OCI-LY7 (cell line): ENCODE measurements around the gene GBF1. TPM values are rescaled to one million over a fixed set of nuclear protein-coding genes. Genes with fewer than 3 reads are reported as not detected.

Experiments used
- BruUV-seq: library from RNA; stranded (reverse); fragments of 400-500 nt; replicated peaks from 2 replicates; lab custom pipeline; 2021; lab: Mats Ljungman, UMichigan
- CTCF ChIA-PET: fragments of 300-600 bp; sonication (Branson Sonifier 250); formaldehyde crosslinking; loops from one replicate; lab custom pipeline; 2022; ENCODE audit warnings: antibody characterized with exemption; ENCODE audit not compliant: unreplicated experiment; lab: Charles Lee
- POLR2A ChIA-PET: fragments of 300-600 bp; sonication (Branson Sonifier 250); formaldehyde crosslinking; loops from one replicate; lab custom pipeline; 2022; ENCODE audit warnings: antibody characterized with exemption; lab: Charles Lee
- DNase-seq: peaks from one replicate; pipeline ENCODE4 v3.0.0-alpha.2; 2015; ENCODE audit warnings: low spot score
- H2AFZ ChIP-seq: fragments of 200-600 bp; sonication (generic), shearing (Covaris generic); 2 replicates; pipeline ENCODE4 v1.6.1; 2014; ENCODE audit warnings: mild to moderate bottlenecking, antibody characterized with exemption, low read length, moderate library complexity
- H3K27ac ChIP-seq: fragments of 200-600 bp; sonication (generic); 2 replicates; pipeline ENCODE4 v1.5.1; 2014; ENCODE audit warnings: mixed run types, low read depth, mild to moderate bottlenecking, moderate library complexity, low read length, inconsistent platforms; ENCODE audit not compliant: poor library complexity, severe bottlenecking
- H3K36me3 ChIP-seq: fragments of 200-600 bp; sonication (generic); 2 replicates; pipeline ENCODE4 v1.6.1; 2014; ENCODE audit warnings: mild to moderate bottlenecking, antibody characterized with exemption, low read length, moderate library complexity, mixed read lengths; ENCODE audit not compliant: insufficient read depth
- H3K4me1 ChIP-seq: fragments of 200-600 bp; sonication (generic); 2 replicates; pipeline ENCODE4 v1.5.1; 2014; ENCODE audit warnings: mild to moderate bottlenecking, low read length; ENCODE audit not compliant: insufficient read depth, poor library complexity, severe bottlenecking
- H3K4me2 ChIP-seq: fragments of 200-600 bp; sonication (generic); 2 replicates; pipeline ENCODE4 v1.6.1; 2014; ENCODE audit warnings: mild to moderate bottlenecking, low read length
- H3K4me3 ChIP-seq: fragments of 200-600 bp; sonication (generic); 2 replicates; pipeline ENCODE4 v1.5.1; 2014; ENCODE audit warnings: mild to moderate bottlenecking, low read depth, low read length; ENCODE audit not compliant: poor library complexity, severe bottlenecking
- H3K79me2 ChIP-seq: fragments of 200-600 bp; sonication (generic); 2 replicates; pipeline ENCODE4 v1.6.1; 2016; ENCODE audit warnings: low read depth, mild to moderate bottlenecking, low read length, moderate library complexity, mixed read lengths; ENCODE audit not compliant: insufficient read depth
- H3K9me2 ChIP-seq: fragments of 200-600 bp; sonication (generic); 2 replicates; pipeline ENCODE4 v1.6.1; 2016; ENCODE audit warnings: mild to moderate bottlenecking, low read length, mixed read lengths; ENCODE audit not compliant: insufficient read depth
- H3K9me3 ChIP-seq: fragments of 200-600 bp; sonication (generic); 2 replicates; pipeline ENCODE4 v1.6.1; 2014; ENCODE audit warnings: mild to moderate bottlenecking, mixed run types, low read length, mixed read lengths
- H4K20me1 ChIP-seq: fragments of 200-600 bp; sonication (generic); 2 replicates; pipeline ENCODE4 v1.6.1; 2014; ENCODE audit warnings: mild to moderate bottlenecking, antibody characterized with exemption, low read length, moderate library complexity, mixed read lengths; ENCODE audit not compliant: insufficient read depth
- EZH2phosphoT487 ChIP-seq: fragments of 200-600 bp; sonication (generic); IDR thresholded peaks from 2 replicates; pipeline ENCODE4 v1.6.1; 2018; ENCODE audit warnings: low read depth, borderline replicate concordance, mild to moderate bottlenecking, mixed run types, antibody characterized with exemption, low read length, moderate library complexity, mixed read lengths
- intact Hi-C: fragments of 100-400 bp; cut with micrococcal nuclease; formaldehyde crosslinking; loops from one replicate; pipeline ENCODE4 v1.10.0; 2022; ENCODE audit not compliant: unreplicated experiment
- total RNA-seq, 2 experiments: library from RNA; depleted of rRNA in 1 of 2; stranded (reverse); fragments of >200 nt in 1 of 2; shearing (Covaris generic) in 1 of 2; gene quantifications; 2 replicates each; pipeline ENCODE4 v1.2.3, GENCODE V29; 2014 to 2022
- TF ChIP-seq, protein P1 (sequence below): fragments of 200-600 bp; sonication (generic); conservative IDR thresholded peaks from 2 replicates; pipeline ENCODE4 v1.5.1; 2014; ENCODE audit warnings: mild to moderate bottlenecking, antibody characterized with exemption, low read length, moderate library complexity, mixed read lengths

GBF1 gene
- total RNA-seq, 2 experiments from 2014 or later, result 17.8 to 33.4 TPM

DNA sequence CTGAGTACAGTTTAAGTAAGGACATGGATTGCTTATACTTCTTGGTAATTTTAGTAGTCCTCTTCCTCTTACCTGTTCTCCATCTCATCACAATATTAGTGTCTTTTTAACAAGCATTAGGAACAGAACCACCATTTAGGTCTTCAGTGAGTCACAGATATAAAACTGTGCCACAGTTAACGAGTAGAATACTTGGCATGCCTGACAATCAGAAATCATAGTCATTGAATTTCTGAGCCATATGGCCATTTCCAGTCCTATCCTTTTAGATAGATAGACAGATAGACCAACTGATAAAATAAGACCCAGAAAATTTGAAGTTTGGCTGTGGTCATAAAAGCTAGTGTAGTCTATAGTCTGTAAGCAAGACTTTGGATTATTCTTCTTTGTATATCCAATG is 71.1 kb downstream of the GBF1 start:
- ChIA-PET POLR2A (interaction anchor here (0.6 to 1.0 kb wide), 3 partner anchors 34 to 233 kb away, joined by 3 to 4 read pairs (median 3); no protein-coding TSS in a partner anchor), CTCF (no interaction called here)
- Histone ChIP-seq H3K79me2 (no peaks in the 10 kb centered on the region), H2AFZ (no peak overlapping the region), H3K9me3 (no peaks in the 10 kb centered on the region), H3K4me1 (no peaks in the 10 kb centered on the region), H4K20me1 (no peaks in the 10 kb centered on the region), H3K4me2 (no peak overlapping the region), H3K9me2 (no peaks in the 10 kb centered on the region), H3K36me3 (no peaks in the 10 kb centered on the region; the same call in 1 of the 2 replicates), H3K27ac (no peak overlapping the region), H3K4me3 (no peak overlapping the region)
- intact Hi-C loops, result no loop called here
- TF ChIP-seq EZH2phosphoT487, result no peak
- TF ChIP-seq, protein P1, sequence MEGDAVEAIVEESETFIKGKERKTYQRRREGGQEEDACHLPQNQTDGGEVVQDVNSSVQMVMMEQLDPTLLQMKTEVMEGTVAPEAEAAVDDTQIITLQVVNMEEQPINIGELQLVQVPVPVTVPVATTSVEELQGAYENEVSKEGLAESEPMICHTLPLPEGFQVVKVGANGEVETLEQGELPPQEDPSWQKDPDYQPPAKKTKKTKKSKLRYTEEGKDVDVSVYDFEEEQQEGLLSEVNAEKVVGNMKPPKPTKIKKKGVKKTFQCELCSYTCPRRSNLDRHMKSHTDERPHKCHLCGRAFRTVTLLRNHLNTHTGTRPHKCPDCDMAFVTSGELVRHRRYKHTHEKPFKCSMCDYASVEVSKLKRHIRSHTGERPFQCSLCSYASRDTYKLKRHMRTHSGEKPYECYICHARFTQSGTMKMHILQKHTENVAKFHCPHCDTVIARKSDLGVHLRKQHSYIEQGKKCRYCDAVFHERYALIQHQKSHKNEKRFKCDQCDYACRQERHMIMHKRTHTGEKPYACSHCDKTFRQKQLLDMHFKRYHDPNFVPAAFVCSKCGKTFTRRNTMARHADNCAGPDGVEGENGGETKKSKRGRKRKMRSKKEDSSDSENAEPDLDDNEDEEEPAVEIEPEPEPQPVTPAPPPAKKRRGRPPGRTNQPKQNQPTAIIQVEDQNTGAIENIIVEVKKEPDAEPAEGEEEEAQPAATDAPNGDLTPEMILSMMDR, result no peak
- no TSS peak for BruUV-seq
- no peak for DNase-seq

DNA sequence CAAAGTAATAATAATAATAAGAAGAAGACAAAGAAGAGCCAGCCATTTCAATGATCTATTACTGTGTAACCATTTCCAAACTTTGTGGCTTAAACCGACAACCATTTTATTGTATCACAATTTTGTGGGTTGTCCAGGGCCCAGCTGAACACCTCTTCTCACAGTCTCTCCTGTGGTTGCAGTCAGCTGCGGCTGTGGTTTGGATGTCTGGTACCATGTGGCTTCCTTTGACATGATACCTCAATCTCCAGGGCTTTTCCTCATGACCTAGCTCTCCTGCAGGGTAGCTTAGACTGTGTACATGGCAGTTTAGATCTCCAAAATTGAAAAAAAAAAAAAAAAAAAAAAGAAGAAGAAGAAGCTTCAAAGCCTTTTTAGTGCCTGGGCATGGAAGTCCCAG is 77.6 kb downstream of the GBF1 start:
- BruUV-seq, result no TSS peak
- POLR2A ChIA-PET, result interaction anchor here (0.6 to 1.4 kb wide), 4 partner anchors 9 to 45 kb away, joined by 3 to 8 read pairs (median 3); no protein-coding TSS in a partner anchor
- H4K20me1 ChIP-seq, result no peaks in the 10 kb centered on the region

DNA sequence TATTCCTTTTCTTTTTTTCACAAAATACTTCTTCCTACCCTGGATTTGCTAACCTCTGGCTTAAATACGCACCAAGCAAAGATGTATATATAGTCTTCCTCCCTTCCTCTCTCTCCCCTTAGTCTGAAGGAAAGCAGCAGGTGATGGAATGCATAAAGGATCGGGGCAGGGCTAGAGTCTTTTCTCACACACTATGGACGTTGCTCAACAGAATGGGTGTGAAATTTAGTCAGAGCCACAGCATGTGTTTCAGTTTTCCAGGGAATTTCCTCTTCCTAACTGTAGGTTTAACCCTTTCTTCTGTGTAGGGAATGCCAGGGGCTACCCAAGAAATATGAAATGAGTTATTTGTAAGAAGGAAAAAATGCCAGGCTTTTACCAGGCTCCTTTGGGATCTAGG is 78.7 kb downstream of the GBF1 start:
- H3K36me3 ChIP-seq, result 0 out of 2 replicates have a peak, but pooled peaks cover 3% of the 10 kb centered on the region
- ChIA-PET POLR2A (no interaction called here), CTCF (no interaction called here)
- H3K27ac ChIP-seq, result no peak overlapping the region
- H3K9me3 ChIP-seq, result no peaks in the 10 kb centered on the region
- BruUV-seq, result no TSS peak
- H4K20me1 ChIP-seq, result no peaks in the 10 kb centered on the region
- peaks cover 4% of the 10 kb centered on the region; the same call in 1 of the 2 replicates for H3K79me2 ChIP-seq
- H2AFZ ChIP-seq, result no peak overlapping the region
- no peaks in the 10 kb centered on the region for H3K4me1 ChIP-seq
- H3K4me3 ChIP-seq, result no peak overlapping the region
- DNase-seq, result no peak
- TF ChIP-seq, protein P1, result no peak
- TF ChIP-seq EZH2phosphoT487, result no peak
- H3K9me2 ChIP-seq, result no peaks in the 10 kb centered on the region
- intact Hi-C loops, result no loop called here
- H3K4me2 ChIP-seq, result no peak overlapping the region

More for the DNA sequence above, 77.6 kb downstream of the GBF1 start:
- Histone ChIP-seq H3K27ac (no peak overlapping the region), H3K4me3 (no peak overlapping the region), H3K36me3 (0 out of 2 replicates have a peak, but pooled peaks cover 3% of the 10 kb centered on the region), H3K4me1 (no peaks in the 10 kb centered on the region), H3K4me2 (no peak overlapping the region), H3K9me3 (no peaks in the 10 kb centered on the region), H3K9me2 (no peaks in the 10 kb centered on the region), H3K79me2 (peaks cover 4% of the 10 kb centered on the region; the same call in 1 of the 2 replicates), H2AFZ (no peak overlapping the region)
- CTCF ChIA-PET, result no interaction called here
- no peak for DNase-seq
- intact Hi-C loops, result no loop called here
- TF ChIP-seq, protein P1, result no peak
- TF ChIP-seq EZH2phosphoT487, result no peak
